GM12865 (cell line): ENCODE results near the gene SLC39A7.

Experiments used
- DNase-seq: peaks from one replicate; pipeline ENCODE4 v3.0.0; 2010; ENCODE audit warnings: low read depth
- H3K4me3 ChIP-seq: 2 replicates; pipeline ENCODE4 v1.5.1; 2011; ENCODE audit warnings: mild to moderate bottlenecking, low read depth, low read length, control low read depth
- TF ChIP-seq, protein P1 (sequence below): IDR thresholded peaks from 2 replicates; pipeline ENCODE4 v1.5.1; 2011; ENCODE audit warnings: low read length, control low read depth, low read depth, inconsistent platforms; ENCODE audit not compliant: insufficient read depth; ENCODE audit errors: missing control alignments

SLC39A7 gene

DNA sequence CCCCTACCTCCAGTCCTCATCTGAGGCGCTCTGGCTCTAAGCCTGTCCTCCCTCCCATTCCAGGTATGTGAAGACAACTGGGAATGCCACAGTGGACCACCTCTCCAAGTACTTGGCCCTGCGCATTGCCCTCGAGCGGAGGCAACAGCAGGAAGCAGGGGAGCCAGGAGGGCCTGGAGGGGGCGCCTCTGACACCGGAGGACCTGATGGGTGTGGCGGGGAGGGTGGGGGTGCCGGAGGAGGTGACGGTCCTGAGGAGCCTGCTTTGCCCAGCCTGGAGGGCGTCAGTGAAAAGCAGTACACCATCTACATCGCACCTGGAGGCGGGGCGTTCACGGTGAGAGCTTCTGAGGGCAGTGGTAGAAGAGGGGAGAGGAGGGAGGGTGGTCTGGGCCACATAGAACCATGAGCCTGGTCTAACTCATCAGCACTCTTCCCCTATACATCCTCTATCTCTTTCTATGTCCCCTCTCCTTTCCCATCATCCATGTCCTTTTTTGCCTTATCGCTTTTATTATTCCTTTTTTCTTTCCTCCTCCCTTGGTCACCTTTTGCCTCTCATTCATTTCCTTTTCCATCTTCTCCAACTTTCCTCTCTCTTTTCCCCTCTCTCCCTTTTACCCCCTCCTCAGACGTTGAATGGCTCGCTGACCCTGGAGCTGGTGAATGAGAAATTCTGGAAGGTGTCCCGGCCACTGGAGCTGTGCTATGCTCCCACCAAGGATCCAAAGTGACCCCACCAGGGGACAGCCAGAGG, 11.2 kb downstream of the SLC39A7 start:
- no peak for DNase-seq
- TF ChIP-seq, protein P1, sequence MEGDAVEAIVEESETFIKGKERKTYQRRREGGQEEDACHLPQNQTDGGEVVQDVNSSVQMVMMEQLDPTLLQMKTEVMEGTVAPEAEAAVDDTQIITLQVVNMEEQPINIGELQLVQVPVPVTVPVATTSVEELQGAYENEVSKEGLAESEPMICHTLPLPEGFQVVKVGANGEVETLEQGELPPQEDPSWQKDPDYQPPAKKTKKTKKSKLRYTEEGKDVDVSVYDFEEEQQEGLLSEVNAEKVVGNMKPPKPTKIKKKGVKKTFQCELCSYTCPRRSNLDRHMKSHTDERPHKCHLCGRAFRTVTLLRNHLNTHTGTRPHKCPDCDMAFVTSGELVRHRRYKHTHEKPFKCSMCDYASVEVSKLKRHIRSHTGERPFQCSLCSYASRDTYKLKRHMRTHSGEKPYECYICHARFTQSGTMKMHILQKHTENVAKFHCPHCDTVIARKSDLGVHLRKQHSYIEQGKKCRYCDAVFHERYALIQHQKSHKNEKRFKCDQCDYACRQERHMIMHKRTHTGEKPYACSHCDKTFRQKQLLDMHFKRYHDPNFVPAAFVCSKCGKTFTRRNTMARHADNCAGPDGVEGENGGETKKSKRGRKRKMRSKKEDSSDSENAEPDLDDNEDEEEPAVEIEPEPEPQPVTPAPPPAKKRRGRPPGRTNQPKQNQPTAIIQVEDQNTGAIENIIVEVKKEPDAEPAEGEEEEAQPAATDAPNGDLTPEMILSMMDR: no peak
- H3K4me3 ChIP-seq: no peak overlapping the region

DNA sequence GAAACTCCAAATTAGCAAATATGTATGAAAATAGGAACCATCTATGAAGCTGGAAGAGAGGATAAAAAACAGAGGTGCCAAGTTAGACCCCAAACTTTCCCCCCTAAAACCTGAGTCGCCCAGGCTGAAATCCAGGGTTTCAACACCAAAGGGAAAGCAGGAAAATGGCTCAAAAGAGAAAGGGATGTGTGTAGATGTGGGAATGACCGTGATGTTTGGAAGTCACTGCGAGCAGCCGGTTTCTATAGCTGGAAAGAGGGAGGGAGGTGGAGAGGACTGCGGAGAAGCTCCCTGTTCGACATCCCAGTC, 12.1 kb downstream of the SLC39A7 start:
- H3K4me3 ChIP-seq: no peak overlapping the region
- no peak for DNase-seq
- TF ChIP-seq, protein P1: no peak

DNA sequence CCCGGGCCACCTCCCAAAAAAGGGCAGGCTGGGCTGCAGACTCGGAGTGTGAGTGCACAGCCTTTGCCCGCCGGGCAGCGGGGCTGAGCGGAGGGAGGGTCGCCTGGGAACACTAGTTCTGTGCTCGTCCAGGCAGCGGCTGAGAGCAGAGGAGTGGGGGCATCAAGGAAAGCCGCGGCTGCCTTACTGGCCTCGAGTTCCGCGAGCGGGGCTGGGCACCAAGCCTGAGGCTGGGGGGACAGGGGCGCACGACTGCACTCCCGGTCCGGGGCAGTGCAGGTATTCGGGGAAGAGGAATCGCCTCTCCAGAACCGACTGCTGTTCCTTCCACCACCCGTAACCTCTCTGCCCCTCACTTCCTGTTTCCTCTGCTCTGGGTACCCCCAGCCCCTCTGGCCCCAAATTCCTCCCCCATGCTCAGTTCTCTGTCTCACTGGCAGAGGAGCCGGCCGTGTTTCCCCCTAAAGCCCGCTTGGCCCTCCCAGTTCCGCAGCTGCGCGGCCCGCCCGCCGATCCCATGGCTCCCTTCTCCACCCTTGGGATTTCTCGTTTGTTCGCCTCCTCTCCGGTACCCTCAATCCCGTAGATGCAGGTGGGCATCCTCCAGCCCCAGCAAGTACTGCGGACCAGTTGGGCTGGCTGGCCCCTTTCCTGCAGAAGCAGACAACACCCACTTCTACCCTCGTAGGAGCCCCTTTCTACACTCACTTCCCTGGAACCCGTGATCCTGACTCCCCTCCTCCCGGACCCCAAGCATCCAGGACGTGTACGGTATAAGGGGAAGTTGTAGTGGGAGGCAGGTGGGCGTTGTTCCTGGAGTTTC, 12.7 kb downstream of the SLC39A7 start:
- TF ChIP-seq, protein P1: no peak
- no peak for DNase-seq
- no peak overlapping the region for H3K4me3 ChIP-seq

DNA sequence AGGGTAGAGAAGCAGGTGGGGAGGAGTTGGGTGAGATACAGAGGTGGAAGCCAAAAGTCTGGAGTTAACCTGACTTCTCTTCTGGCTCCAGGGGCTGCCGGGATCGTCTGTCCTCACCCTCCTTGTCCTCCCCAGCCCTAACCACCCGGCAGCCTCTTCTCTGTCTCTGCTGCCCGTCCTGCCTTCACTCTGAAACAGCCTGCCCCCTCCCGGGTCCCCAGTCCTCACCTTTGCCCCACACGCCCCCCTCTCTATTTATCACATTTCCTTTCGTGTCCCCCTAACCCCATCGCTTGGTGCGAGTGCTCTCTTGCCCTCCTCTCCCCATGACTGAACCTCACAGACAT, 13.3 kb downstream of the SLC39A7 start:
- no peak for DNase-seq
- no peak overlapping the region for H3K4me3 ChIP-seq
- TF ChIP-seq, protein P1: no peak

DNA sequence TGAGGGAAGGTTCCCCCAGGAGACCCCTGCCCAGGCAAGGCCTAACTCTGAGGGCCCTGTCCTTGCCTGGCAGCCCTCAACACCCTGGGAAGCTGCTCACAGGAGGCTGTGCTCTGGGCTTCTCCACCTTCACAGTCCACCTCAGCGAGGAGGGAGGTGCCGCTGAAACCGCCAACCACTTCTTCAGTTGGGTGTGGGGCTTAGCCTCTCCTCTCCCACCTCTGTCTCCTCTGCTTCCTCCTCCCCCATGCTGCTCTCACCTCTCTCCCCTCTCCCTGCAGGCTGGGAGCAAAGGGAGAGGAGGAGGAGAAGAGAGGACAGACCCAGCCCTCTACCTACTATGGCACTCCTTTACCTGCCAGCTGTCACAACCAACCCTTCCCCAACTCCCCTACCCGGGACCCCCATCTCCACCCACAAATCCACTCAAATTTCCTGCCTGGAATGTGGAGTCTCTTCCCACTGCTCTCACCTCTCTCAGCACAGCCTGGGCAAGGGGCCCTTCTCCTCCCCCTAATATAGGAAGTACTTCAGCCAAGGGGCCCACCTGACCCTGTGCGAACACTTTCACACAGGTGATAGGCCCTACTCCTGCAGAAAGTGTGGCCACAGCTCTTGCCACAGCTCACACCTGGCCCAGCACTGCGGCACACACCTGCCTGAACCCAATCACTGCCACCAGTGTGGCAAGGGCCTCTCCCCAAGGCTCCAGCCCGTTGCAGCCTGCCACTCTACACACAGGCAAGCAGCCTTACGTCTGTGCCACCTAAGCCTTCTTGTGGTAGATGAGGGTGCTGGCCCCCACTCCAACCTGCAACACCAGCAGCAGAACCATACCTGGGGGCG, 14.8 kb downstream of the SLC39A7 start:
- TF ChIP-seq, protein P1: no peak
- DNase-seq: no peak
- no peak overlapping the region for H3K4me3 ChIP-seq

DNA sequence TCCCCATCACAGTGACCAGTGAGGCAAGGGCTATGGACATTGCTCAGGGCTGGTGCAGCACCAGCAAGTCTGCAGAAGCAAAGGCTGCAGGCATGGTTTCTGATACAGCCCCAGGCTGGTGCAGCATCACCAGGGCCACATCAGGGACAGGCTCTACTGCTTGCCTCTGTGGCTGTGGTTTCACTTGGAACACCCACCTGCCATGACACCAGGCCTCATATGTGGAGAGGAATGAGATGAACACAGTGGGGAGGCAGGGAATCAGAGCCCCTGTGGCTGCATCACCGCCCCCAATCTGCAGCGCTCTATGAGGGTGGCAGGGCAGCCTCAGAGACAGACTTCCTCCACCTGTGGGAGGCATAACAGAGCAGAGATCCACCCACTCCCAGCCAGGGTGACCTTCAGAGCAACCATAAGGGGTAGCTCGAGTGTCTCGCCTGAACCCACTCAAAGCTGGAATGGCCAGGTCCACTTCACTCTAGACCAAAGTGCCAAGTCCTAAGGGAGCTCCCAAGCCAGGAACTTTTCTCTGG, 15.5 kb downstream of the SLC39A7 start:
- DNase-seq: no peak
- TF ChIP-seq, protein P1: no peak
- H3K4me3 ChIP-seq: no peak overlapping the region
